HG02970 (cell line): ENCODE data around the gene SELENOM.
"Not testable (repeated sequence)": the region's sequence is repeated elsewhere in the genome, so short reads cannot be mapped to it uniquely, and the experiment has no call there.

ENCODE experiments used
- ATAC-seq: cut with Tn5 transposase; IDR thresholded peaks from one replicate; pipeline ENCODE4 v1.9.1; 2021; ENCODE audit warnings: mild to moderate bottlenecking, moderate library complexity, moderate number of reproducible peaks; ENCODE audit not compliant: unreplicated experiment, low FRiP score

The SELENOM gene

DNA sequence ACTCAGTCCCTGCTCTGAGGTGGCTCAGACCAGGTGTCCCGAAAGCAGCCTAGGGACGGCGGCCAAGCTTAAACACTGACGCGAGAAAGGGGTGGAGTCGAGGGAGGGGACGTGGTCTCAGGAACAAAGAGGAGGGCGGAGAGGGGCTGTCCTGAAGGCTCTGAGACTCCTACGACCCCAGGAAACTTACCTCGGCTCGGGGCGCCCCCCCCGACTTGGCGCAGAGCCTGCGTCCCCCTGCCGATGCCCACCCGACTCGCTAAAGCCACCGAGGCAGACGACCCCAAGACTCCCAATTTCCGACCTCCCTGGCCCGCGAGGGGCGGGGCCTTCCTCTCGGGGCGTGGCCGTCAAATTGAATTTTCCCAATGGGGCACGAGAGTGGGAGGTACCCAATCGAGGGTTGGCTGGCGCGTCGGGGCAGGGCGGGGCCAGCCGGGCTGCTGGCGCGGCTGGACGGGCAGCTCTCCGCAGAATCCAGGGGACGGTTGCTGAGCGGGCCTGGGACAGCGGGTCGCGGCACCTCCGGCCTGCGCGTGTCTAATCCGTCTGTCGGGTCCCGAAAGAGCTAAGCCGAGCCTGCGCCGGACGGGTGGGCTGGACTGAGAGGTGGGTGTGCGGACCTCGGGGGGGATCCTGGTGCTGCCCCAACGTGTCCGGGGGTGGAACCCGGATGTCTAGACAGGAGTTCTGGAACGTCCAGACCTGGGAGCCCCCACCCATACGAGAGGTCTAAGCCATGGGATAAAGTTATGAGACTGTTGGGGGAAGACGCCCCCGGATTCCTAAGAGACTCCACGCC, 26.3 kb downstream of the SELENOM start, which contains the start of gene SMTN:
Gene SMTN, plus strand, starts transcription at position 471 of the 802 bp plus-strand sequence. CDS start 1,941 bp downstream, outside the sequence.
- peak; percentile 61 for ATAC-seq

GRCh38 chr22:31080164-31080847, 27.1 kb downstream of the SELENOM start:
- no peak for ATAC-seq

DNA sequence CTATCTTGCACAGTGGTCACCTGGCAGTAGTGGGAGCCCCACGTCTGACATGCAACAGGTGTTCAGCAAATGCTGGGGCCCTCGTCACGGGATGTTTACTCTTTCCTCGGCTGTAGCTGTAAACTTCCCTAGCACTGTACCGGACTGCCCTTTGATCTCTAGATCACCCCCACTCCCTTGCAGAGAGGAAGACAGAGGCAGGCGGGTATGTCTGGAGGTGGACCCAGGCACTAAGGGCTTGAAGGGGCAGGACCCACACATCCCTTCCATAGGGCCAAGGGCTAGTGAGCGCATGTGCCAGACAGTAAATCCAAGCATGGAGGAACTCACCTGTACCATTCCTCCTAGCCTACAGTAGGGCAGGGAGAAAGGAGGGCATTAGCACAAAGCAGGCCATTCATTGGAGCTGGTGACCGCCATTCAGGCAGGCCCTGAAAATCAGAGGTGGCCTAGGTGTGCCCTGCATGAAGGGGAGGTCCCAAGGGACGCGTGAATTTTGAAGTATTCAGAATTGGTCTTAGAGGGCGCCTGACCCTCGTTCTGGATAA, 28.2 kb downstream of the SELENOM start:
- no peak for ATAC-seq

- not testable (repeated sequence) for ATAC-seq
Observed at GRCh38 chr22:31078389-31078788, 29.0 kb downstream of the SELENOM start.

DNA sequence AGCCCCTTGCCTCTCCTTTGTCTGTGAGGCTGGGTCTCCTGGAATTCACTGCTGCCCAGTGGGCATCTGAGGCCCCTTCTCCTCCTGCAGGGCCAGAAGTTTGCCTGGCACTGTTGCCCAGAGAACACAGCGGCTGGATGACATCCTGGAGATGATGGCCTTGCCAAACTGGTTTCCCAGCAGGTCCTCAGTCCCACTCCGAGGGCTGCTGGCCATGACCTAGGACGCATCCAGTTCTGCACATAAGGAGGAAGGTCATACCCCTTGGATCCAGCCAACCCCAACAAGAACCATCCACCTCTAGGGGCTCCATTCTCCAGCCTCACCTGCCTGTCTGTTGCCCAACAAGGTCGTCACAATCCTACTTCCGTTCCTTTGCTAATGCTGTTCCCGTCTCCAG, 29.7 kb downstream of the SELENOM start:
- no peak for ATAC-seq

- no peak for ATAC-seq
Observed at GRCh38 chr22:31075961-31076360, 31.4 kb downstream of the SELENOM start.

DNA sequence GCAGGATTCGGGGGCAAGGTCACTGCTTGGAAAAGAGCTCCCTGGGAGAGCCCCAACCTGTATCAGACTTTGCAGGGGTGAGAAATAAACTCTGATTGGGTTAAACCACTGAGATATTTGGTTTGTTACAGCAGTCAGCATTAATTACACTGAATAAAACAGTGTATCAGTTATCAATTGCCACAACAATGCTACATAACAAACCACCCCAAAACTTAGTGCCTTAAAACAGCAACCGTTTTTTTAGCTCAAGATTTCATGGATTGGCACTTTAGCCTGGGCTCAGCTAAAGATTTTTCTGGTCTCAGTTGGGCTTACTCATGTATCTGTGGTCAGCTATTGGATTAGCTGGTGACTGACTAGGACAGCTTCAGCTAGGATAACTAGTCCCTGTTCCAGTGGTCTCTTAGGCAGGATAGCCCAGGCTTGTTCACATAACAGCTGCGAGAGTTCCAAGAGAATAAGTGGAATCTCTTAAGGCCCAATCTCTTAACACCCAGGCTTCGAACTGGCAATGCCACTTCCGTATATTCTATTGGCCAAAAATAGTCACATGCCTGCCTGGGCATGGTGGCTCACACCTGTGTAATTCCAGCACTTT, 33.7 kb downstream of the SELENOM start:
- ATAC-seq, result not testable (repeated sequence)

GRCh38 chr22:31073125-31073524, 34.2 kb downstream of the SELENOM start:
- ATAC-seq, result not testable (repeated sequence)

DNA sequence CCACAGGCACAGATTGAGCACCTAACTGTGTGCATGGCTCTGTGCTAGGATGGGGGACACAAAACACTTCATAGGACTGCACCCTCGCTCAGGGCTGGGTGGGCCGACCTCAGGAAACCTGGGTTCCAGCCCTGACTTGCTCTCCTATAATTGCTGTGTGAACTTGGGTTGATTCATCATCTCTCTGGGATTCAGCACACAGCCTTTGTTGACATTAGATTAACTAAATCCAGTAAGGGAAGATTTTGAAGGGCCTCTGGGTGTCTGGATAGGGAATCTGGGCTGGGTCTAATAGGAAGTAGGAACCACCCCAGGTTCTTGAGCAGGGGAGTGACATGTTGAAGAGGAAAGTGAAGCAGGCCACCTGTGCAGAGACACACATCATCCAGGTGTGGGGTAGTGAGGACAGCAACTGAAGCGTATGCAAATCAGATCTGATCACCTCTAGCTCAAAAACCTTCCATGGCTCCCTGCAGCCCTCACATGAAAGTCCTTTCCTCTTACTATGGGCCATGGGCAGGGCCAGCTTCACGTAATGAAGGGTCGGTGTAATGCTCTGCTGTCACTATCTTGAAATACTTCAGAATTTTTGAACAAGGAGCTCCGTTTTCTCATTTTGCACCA, 37.6 kb downstream of the SELENOM start:
- not testable (repeated sequence) for ATAC-seq

- no peak for ATAC-seq
Observed at GRCh38 chr22:31068970-31069369, 38.4 kb downstream of the SELENOM start.

- ATAC-seq, result no peak
Observed at GRCh38 chr22:31064369-31064768, 43.0 kb downstream of the SELENOM start.

GRCh38 chr22:31062566-31063230, 44.7 kb downstream of the SELENOM start:
- ATAC-seq, result no peak

- ATAC-seq, result not testable (repeated sequence)
Observed at GRCh38 chr22:31059663-31060062, 47.7 kb downstream of the SELENOM start.

DNA sequence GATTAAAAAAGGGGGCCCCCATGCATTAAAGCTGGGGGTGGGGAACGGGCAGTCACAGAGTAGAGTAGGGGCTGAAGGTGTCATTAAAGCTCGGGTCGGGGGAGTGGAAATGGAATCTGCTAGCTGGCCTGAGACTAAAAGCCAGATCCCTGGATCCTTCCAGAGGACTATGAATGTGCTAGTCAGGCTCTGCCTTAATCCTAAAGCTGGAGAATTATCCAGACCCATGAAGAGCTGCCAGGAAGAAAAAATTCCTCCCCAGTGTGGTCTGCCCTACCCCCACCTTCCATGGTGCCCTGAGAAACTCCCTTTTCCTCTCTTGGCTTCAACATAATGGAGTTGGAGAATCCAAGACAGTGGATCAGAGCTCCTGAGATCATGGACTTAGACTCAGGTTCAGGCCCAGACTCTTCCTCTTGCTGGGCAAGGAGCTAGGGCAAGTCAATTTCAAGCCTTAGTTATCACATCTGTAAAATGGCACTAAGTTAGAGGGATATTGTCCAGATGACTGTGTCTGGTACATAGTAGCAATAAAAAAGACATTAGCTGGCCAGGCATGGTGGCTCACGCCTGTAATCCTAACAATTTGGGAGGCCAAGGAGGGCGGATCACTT, 50.3 kb downstream of the SELENOM start:
- no peak for ATAC-seq

GRCh38 chr22:31055635-31056159, 51.7 kb downstream of the SELENOM start:
- ATAC-seq, result no peak

GRCh38 chr22:31055117-31055634, 52.2 kb downstream of the SELENOM start:
- no peak for ATAC-seq
